ENCODE data around the gene DYNC1I1.

The DYNC1I1 gene

DNA sequence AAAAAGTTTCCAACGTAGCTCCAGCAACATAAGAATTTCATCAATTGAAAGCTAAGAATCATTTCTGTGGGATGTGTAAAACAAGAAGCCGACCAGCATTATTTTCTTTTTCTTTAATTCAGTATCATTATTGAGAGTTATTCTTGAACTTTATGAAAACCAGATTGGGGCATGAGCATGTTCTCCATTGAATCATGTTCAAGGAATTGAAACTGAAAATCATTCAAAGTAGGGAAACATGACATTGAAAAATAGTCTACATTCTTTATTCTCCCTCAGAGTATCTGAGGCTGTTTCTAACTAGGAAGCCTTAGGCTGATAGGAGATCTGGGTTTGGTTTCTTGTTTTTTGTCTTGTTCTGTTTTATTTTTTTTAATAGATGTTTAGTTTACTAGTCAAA lies 253.7 kb downstream of the DYNC1I1 start:
- no peak overlapping the region for H3K4me3 ChIP-seq (ENCODE audit: low read depth in 1 of 2, low read length in 2 of 2)

DNA sequence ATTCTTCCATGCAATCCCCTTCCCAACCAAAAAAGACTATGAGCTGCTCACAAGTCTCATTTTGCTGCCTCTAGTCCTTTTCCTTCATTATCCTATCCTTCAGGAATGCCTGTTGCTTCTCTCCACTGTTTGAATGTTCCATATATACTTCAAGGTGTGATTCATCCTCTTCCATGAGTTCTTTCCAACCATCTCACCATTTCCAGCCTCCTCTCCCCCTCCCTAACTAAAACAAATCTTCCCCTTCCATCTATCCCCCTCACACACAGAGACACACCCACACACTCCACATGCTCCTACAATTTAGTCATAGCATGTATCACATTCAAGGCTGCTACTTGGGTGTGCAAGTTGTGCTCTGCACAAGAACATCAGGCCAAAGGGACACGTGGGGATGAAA lies 254.3 kb downstream of the DYNC1I1 start:
- no peaks in the 10 kb centered on the region for H3K36me3 ChIP-seq (ENCODE audit: control insufficient read depth in 1 of 2, insufficient read depth in 2 of 2, low read length in 2 of 2)

More for the DNA sequence above, 253.7 kb downstream of the DYNC1I1 start:
- H3K4me1 ChIP-seq (ENCODE audit: control insufficient read depth in 1 of 2, insufficient read depth in 2 of 2, low read length in 2 of 2), result no peaks in the 10 kb centered on the region
- H3K27ac ChIP-seq (ENCODE audit: low read depth, low read length), result no peak overlapping the region
- no peaks in the 10 kb centered on the region for H3K36me3 ChIP-seq (ENCODE audit: control insufficient read depth in 1 of 2, insufficient read depth in 2 of 2, low read length in 2 of 2)
- no peaks in the 10 kb centered on the region for H3K9me3 ChIP-seq (ENCODE audit: control insufficient read depth in 1 of 2, low read length in 2 of 2)
- no peaks in the 10 kb centered on the region for H3K27me3 ChIP-seq (ENCODE audit: control insufficient read depth in 1 of 2, insufficient read depth in 2 of 2, low read length in 2 of 2)
- no peak overlapping the region for H3K9ac ChIP-seq (ENCODE audit: low read depth in 1 of 2, low read length in 2 of 2)

GRCh38 chr7:96028729-96029128 lies 256.4 kb downstream of the DYNC1I1 start:
- Histone ChIP-seq H3K4me1 (ENCODE audit: control insufficient read depth in 1 of 2, insufficient read depth in 2 of 2, low read length in 2 of 2) (no peaks in the 10 kb centered on the region), H3K9me3 (ENCODE audit: control insufficient read depth in 1 of 2, low read length in 2 of 2) (no peaks in the 10 kb centered on the region), H3K27me3 (ENCODE audit: control insufficient read depth in 1 of 2, insufficient read depth in 2 of 2, low read length in 2 of 2) (no peaks in the 10 kb centered on the region)

More for the DNA sequence above, 254.3 kb downstream of the DYNC1I1 start:
- Histone ChIP-seq H3K4me1 (ENCODE audit: control insufficient read depth in 1 of 2, insufficient read depth in 2 of 2, low read length in 2 of 2) (no peaks in the 10 kb centered on the region), H3K4me3 (ENCODE audit: low read depth in 1 of 2, low read length in 2 of 2) (no peak overlapping the region), H3K9me3 (ENCODE audit: control insufficient read depth in 1 of 2, low read length in 2 of 2) (no peaks in the 10 kb centered on the region), H3K27ac (ENCODE audit: low read depth, low read length) (no peak overlapping the region), H3K27me3 (ENCODE audit: control insufficient read depth in 1 of 2, insufficient read depth in 2 of 2, low read length in 2 of 2) (no peaks in the 10 kb centered on the region), H3K9ac (ENCODE audit: low read depth in 1 of 2, low read length in 2 of 2) (no peak overlapping the region)

GRCh38 chr7:96033009-96033598 lies 260.8 kb downstream of the DYNC1I1 start:
- no peaks in the 10 kb centered on the region for H3K27me3 ChIP-seq (ENCODE audit: control insufficient read depth in 1 of 2, insufficient read depth in 2 of 2, low read length in 2 of 2)
- no peaks in the 10 kb centered on the region for H3K36me3 ChIP-seq (ENCODE audit: control insufficient read depth in 1 of 2, insufficient read depth in 2 of 2, low read length in 2 of 2)
- no peak overlapping the region for H3K9ac ChIP-seq (ENCODE audit: low read depth in 1 of 2, low read length in 2 of 2)
- no peak overlapping the region for H3K27ac ChIP-seq (ENCODE audit: low read depth, low read length)
- H3K4me1 ChIP-seq (ENCODE audit: control insufficient read depth in 1 of 2, insufficient read depth in 2 of 2, low read length in 2 of 2), result no peaks in the 10 kb centered on the region
- no peak overlapping the region for H3K4me3 ChIP-seq (ENCODE audit: low read depth in 1 of 2, low read length in 2 of 2)
- H3K9me3 ChIP-seq (ENCODE audit: control insufficient read depth in 1 of 2, low read length in 2 of 2), result no peaks in the 10 kb centered on the region

More at GRCh38 chr7:96028729-96029128, 256.4 kb downstream of the DYNC1I1 start:
- Histone ChIP-seq H3K36me3 (ENCODE audit: control insufficient read depth in 1 of 2, insufficient read depth in 2 of 2, low read length in 2 of 2) (no peaks in the 10 kb centered on the region), H3K27ac (ENCODE audit: low read depth, low read length) (no peak overlapping the region), H3K9ac (ENCODE audit: low read depth in 1 of 2, low read length in 2 of 2) (no peak overlapping the region), H3K4me3 (ENCODE audit: low read depth in 1 of 2, low read length in 2 of 2) (no peak overlapping the region)

DNA sequence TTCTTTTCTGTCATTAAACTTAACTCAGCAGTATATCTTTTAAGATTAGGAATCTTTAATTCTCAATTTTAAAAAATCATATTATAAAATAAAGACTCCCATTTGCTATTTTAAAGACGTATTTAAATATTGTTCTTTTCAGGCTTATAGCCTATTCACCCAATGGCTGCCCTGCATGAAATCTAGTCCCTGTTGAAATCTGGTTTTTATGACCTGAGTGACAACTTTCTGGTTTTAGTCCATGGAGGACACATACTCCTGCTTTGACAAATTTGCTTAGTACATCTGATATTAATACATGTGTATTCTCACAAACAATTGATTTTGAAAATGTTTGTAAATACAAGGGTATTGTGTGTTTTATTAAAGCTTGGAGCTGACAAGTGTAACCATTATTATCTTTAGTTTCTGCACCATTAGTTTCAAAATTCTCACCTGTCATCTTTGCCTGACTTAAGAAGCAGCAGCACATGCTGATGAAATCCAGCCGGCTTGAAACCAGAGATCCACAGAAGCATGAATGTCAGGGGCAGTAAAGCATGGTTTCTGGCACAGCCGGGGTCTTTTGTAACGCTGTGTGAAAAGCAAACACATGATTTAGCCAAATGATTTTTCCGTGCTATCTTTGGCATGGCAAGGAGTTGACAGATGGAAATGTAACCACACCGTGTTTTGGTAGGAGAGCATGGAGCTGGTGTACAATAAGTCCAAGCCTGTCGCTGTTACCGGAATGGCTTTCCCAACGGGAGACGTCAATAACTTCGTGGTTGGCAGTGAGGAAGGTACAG lies 262.8 kb downstream of the DYNC1I1 start:
- no peak overlapping the region for H3K27ac ChIP-seq (ENCODE audit: low read depth, low read length)
- no peaks in the 10 kb centered on the region for H3K36me3 ChIP-seq (ENCODE audit: control insufficient read depth in 1 of 2, insufficient read depth in 2 of 2, low read length in 2 of 2)
- H3K27me3 ChIP-seq (ENCODE audit: control insufficient read depth in 1 of 2, insufficient read depth in 2 of 2, low read length in 2 of 2), result no peaks in the 10 kb centered on the region
- no peaks in the 10 kb centered on the region for H3K9me3 ChIP-seq (ENCODE audit: control insufficient read depth in 1 of 2, low read length in 2 of 2)
- no peak overlapping the region for H3K4me3 ChIP-seq (ENCODE audit: low read depth in 1 of 2, low read length in 2 of 2)
- H3K9ac ChIP-seq (ENCODE audit: low read depth in 1 of 2, low read length in 2 of 2), result no peak overlapping the region
- no peaks in the 10 kb centered on the region for H3K4me1 ChIP-seq (ENCODE audit: control insufficient read depth in 1 of 2, insufficient read depth in 2 of 2, low read length in 2 of 2)

- Histone ChIP-seq H3K27ac (ENCODE audit: low read depth, low read length) (no peak overlapping the region), H3K27me3 (ENCODE audit: control insufficient read depth in 1 of 2, insufficient read depth in 2 of 2, low read length in 2 of 2) (no peaks in the 10 kb centered on the region), H3K4me3 (ENCODE audit: low read depth in 1 of 2, low read length in 2 of 2) (no peak overlapping the region), H3K9me3 (ENCODE audit: control insufficient read depth in 1 of 2, low read length in 2 of 2) (no peaks in the 10 kb centered on the region), H3K36me3 (ENCODE audit: control insufficient read depth in 1 of 2, insufficient read depth in 2 of 2, low read length in 2 of 2) (no peaks in the 10 kb centered on the region), H3K4me1 (ENCODE audit: control insufficient read depth in 1 of 2, insufficient read depth in 2 of 2, low read length in 2 of 2) (no peaks in the 10 kb centered on the region), H3K9ac (ENCODE audit: low read depth in 1 of 2, low read length in 2 of 2) (no peak overlapping the region)
Measured at GRCh38 chr7:96040250-96040772, 268.0 kb downstream of the DYNC1I1 start.

DNA sequence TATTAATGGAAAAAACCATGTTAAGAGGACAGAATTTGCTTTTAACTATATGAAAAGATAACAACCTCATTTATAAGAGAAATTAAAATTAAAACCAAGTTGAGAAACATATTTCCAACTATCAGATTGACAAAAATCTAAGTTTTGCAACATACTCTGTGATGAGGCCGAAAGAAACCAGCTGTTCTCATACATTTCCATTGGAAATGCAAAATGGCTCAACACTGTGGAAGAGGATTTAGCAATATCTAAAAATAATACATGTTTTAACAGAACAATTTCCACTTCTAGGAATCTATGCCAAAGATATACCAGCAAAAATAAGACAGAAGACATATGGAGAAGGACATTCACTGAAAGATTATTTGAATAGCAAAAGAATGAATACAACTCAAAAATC lies 268.8 kb downstream of the DYNC1I1 start:
- Histone ChIP-seq H3K9me3 (ENCODE audit: control insufficient read depth in 1 of 2, low read length in 2 of 2) (no peaks in the 10 kb centered on the region), H3K9ac (ENCODE audit: low read depth in 1 of 2, low read length in 2 of 2) (no peak overlapping the region), H3K36me3 (ENCODE audit: control insufficient read depth in 1 of 2, insufficient read depth in 2 of 2, low read length in 2 of 2) (no peaks in the 10 kb centered on the region), H3K4me3 (ENCODE audit: low read depth in 1 of 2, low read length in 2 of 2) (no peak overlapping the region), H3K4me1 (ENCODE audit: control insufficient read depth in 1 of 2, insufficient read depth in 2 of 2, low read length in 2 of 2) (no peaks in the 10 kb centered on the region), H3K27me3 (ENCODE audit: control insufficient read depth in 1 of 2, insufficient read depth in 2 of 2, low read length in 2 of 2) (no peaks in the 10 kb centered on the region), H3K27ac (ENCODE audit: low read depth, low read length) (no peak overlapping the region)

GRCh38 chr7:96045181-96045580 lies 272.8 kb downstream of the DYNC1I1 start:
- Histone ChIP-seq H3K9me3 (ENCODE audit: control insufficient read depth in 1 of 2, low read length in 2 of 2) (no peaks in the 10 kb centered on the region), H3K36me3 (ENCODE audit: control insufficient read depth in 1 of 2, insufficient read depth in 2 of 2, low read length in 2 of 2) (no peaks in the 10 kb centered on the region), H3K4me3 (ENCODE audit: low read depth in 1 of 2, low read length in 2 of 2) (no peak overlapping the region)

GRCh38 chr7:96045919-96046318 lies 273.6 kb downstream of the DYNC1I1 start:
- no peaks in the 10 kb centered on the region for H3K4me1 ChIP-seq (ENCODE audit: control insufficient read depth in 1 of 2, insufficient read depth in 2 of 2, low read length in 2 of 2)
- H3K27me3 ChIP-seq (ENCODE audit: control insufficient read depth in 1 of 2, insufficient read depth in 2 of 2, low read length in 2 of 2), result no peaks in the 10 kb centered on the region
- no peak overlapping the region for H3K9ac ChIP-seq (ENCODE audit: low read depth in 1 of 2, low read length in 2 of 2)
- H3K9me3 ChIP-seq (ENCODE audit: control insufficient read depth in 1 of 2, low read length in 2 of 2), result no peaks in the 10 kb centered on the region
- no peak overlapping the region for H3K4me3 ChIP-seq (ENCODE audit: low read depth in 1 of 2, low read length in 2 of 2)
- no peak overlapping the region for H3K27ac ChIP-seq (ENCODE audit: low read depth, low read length)
- H3K36me3 ChIP-seq (ENCODE audit: control insufficient read depth in 1 of 2, insufficient read depth in 2 of 2, low read length in 2 of 2), result no peaks in the 10 kb centered on the region

More at GRCh38 chr7:96045181-96045580, 272.8 kb downstream of the DYNC1I1 start:
- Histone ChIP-seq H3K4me1 (ENCODE audit: control insufficient read depth in 1 of 2, insufficient read depth in 2 of 2, low read length in 2 of 2) (no peaks in the 10 kb centered on the region), H3K27ac (ENCODE audit: low read depth, low read length) (no peak overlapping the region), H3K27me3 (ENCODE audit: control insufficient read depth in 1 of 2, insufficient read depth in 2 of 2, low read length in 2 of 2) (no peaks in the 10 kb centered on the region), H3K9ac (ENCODE audit: low read depth in 1 of 2, low read length in 2 of 2) (no peak overlapping the region)

DNA sequence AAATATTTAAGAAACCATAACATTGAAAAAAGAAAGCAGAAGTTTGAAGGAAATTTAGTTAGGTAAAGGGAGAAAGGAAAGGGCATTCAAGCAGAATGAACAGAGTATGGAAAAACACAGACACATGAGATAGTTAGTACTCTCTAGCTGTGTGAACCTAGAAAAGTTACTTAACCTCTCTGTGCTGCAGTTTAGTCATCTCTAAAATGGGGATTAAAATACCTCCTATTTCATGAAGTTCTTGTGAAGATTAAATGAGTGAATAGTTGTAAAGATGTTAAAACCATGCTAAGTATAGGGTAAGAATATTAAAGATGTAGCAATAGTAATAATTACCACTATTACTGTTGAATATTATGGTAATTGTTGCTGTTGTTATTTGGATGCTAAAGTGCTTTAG lies 279.9 kb downstream of the DYNC1I1 start:
- H3K36me3 ChIP-seq (ENCODE audit: control insufficient read depth in 1 of 2, insufficient read depth in 2 of 2, low read length in 2 of 2), result no peaks in the 10 kb centered on the region
- no peak overlapping the region for H3K9ac ChIP-seq (ENCODE audit: low read depth in 1 of 2, low read length in 2 of 2)
- H3K9me3 ChIP-seq (ENCODE audit: control insufficient read depth in 1 of 2, low read length in 2 of 2), result no peaks in the 10 kb centered on the region
- H3K27me3 ChIP-seq (ENCODE audit: control insufficient read depth in 1 of 2, insufficient read depth in 2 of 2, low read length in 2 of 2), result no peaks in the 10 kb centered on the region
- no peak overlapping the region for H3K4me3 ChIP-seq (ENCODE audit: low read depth in 1 of 2, low read length in 2 of 2)
- H3K27ac ChIP-seq (ENCODE audit: low read depth, low read length), result no peak overlapping the region
- H3K4me1 ChIP-seq (ENCODE audit: control insufficient read depth in 1 of 2, insufficient read depth in 2 of 2, low read length in 2 of 2), result no peaks in the 10 kb centered on the region
